MCF 10A (cell line): ENCODE results near the gene UGCG. TPM values are rescaled to one million over a fixed set of nuclear protein-coding genes. Genes with fewer than 3 reads are reported as not detected.

Experiments used
- BruUV-seq: library from RNA; stranded (reverse); fragments of 400-500 nt; replicated peaks from 2 replicates; lab custom pipeline; 2021; lab: Mats Ljungman, UMichigan
- CTCF ChIA-PET: fragments of 300-600 bp; sonication (Branson Sonifier 250); formaldehyde crosslinking; extraction: SDS; loops from one replicate; lab custom pipeline; 2021; ENCODE audit warnings: antibody characterized with exemption, inconsistent platforms; lab: Yijun Ruan, JAX
- POLR2A ChIA-PET: fragments of 300-600, 350-650 bp; sonication (Branson Sonifier 250); formaldehyde crosslinking; extraction: SDS; loops from one replicate; lab custom pipeline; 2020; ENCODE audit warnings: antibody characterized with exemption, inconsistent platforms; lab: Yijun Ruan, JAX
- DNase-seq: peaks from one replicate; pipeline ENCODE4 v3.0.0-alpha.2; 2018; ENCODE audit not compliant: unreplicated experiment
- H3K27ac Mint-ChIP-seq: one replicate; pipeline ENCODE4 v1.8.0; 2022; ENCODE audit warnings: mild to moderate bottlenecking, low read depth, mixed read lengths; ENCODE audit not compliant: unreplicated experiment
- H3K27me3 Mint-ChIP-seq: one replicate; pipeline ENCODE4 v1.8.0; 2022; ENCODE audit warnings: mixed read lengths; ENCODE audit not compliant: insufficient read depth, unreplicated experiment
- H3K36me3 Mint-ChIP-seq: one replicate; pipeline ENCODE4 v1.8.0; 2022; ENCODE audit warnings: mild to moderate bottlenecking, moderate library complexity, mixed read lengths; ENCODE audit not compliant: insufficient read depth, unreplicated experiment
- H3K4me1 Mint-ChIP-seq: one replicate; pipeline ENCODE4 v1.8.0; 2022; ENCODE audit warnings: mixed read lengths; ENCODE audit not compliant: insufficient read depth, unreplicated experiment
- H3K4me3 Mint-ChIP-seq: one replicate; pipeline ENCODE4 v1.8.0; 2022; ENCODE audit warnings: mild to moderate bottlenecking, moderate library complexity, mixed read lengths; ENCODE audit not compliant: unreplicated experiment
- H3K9me3 Mint-ChIP-seq: one replicate; pipeline ENCODE4 v1.8.0; 2022; ENCODE audit warnings: mixed read lengths; ENCODE audit not compliant: unreplicated experiment
- CTCF ChIP-seq: fragments of 200-600 bp; IDR thresholded peaks from one replicate; pipeline ENCODE4 v1.8.0; 2022; ENCODE audit warnings: antibody characterized with exemption, mild to moderate bottlenecking; ENCODE audit not compliant: unreplicated experiment
- intact Hi-C: fragments of 100-400 bp; cut with micrococcal nuclease; formaldehyde crosslinking; loops from 2 replicates; pipeline ENCODE4 v1.14.1; 2022
- total RNA-seq: library from RNA; stranded (reverse); gene quantifications from 2 replicates; pipeline ENCODE4 v1.2.3, GENCODE V29; 2022

The UGCG gene
- total RNA-seq, 1 experiment from 2014 or later = 29.5 TPM

- no TSS peak for BruUV-seq
- Mint-ChIP-seq H3K4me1 (peaks cover 18% of the 10 kb centered on the region), H3K9me3 (no peaks in the 10 kb centered on the region), H3K27me3 (no peaks in the 10 kb centered on the region), H3K36me3 (peaks cover 47% of the 10 kb centered on the region), H3K27ac (no peak overlapping the region), H3K4me3 (no peak overlapping the region)
- no peak for DNase-seq
- POLR2A ChIA-PET = interaction anchor here (0.9 to 1.5 kb wide), 3 partner anchors 14 to 41 kb away, joined by 3 to 5 read pairs (median 5); partner anchors contain the start of gene UGCG
- intact Hi-C loops = no loop called here
- TF ChIP-seq CTCF = no peak
- CTCF ChIA-PET = no interaction called here
These were observed 40.7 kb downstream of the UGCG start for GRCh38 chr9:111937301-111937700.

GRCh38 chr9:111937781-111938426, 41.3 kb downstream of the UGCG start:
- CTCF ChIA-PET = no interaction called here
- BruUV-seq = no TSS peak
- no peak for TF ChIP-seq CTCF
- intact Hi-C loops = no loop called here
- H3K9me3 Mint-ChIP-seq = no peaks in the 10 kb centered on the region
- no peak overlapping the region for H3K4me3 Mint-ChIP-seq
- peaks cover 18% of the 10 kb centered on the region for H3K4me1 Mint-ChIP-seq
- H3K27me3 Mint-ChIP-seq = no peaks in the 10 kb centered on the region
- no peak for DNase-seq
- POLR2A ChIA-PET = interaction anchor here (0.7 to 1.5 kb wide), 2 partner anchors 33 to 41 kb away, joined by 3 to 5 read pairs; partner anchors contain the start of gene UGCG
- H3K36me3 Mint-ChIP-seq = peaks cover 41% of the 10 kb centered on the region
- H3K27ac Mint-ChIP-seq = no peak overlapping the region

GRCh38 chr9:111938427-111938800, 41.8 kb downstream of the UGCG start:
- BruUV-seq = no TSS peak
- no peak for DNase-seq
- Mint-ChIP-seq H3K27me3 (no peaks in the 10 kb centered on the region), H3K4me3 (no peak overlapping the region), H3K36me3 (peaks cover 36% of the 10 kb centered on the region), H3K27ac (no peak overlapping the region), H3K4me1 (peaks cover 18% of the 10 kb centered on the region), H3K9me3 (no peaks in the 10 kb centered on the region)
- CTCF ChIA-PET = no interaction called here
- no peak for TF ChIP-seq CTCF
- POLR2A ChIA-PET = interaction anchor here (0.7 kb wide), 1 partner anchor 34 kb away, joined by 3 read pairs; no protein-coding TSS in a partner anchor
- intact Hi-C loops = no loop called here

GRCh38 chr9:111939322-111939721, 42.7 kb downstream of the UGCG start:
- TF ChIP-seq CTCF = no peak
- Mint-ChIP-seq H3K9me3 (no peaks in the 10 kb centered on the region), H3K36me3 (peaks cover 28% of the 10 kb centered on the region), H3K4me1 (peaks cover 24% of the 10 kb centered on the region), H3K4me3 (no peak overlapping the region), H3K27me3 (no peaks in the 10 kb centered on the region), H3K27ac (no peak overlapping the region)
- no peak for DNase-seq
- CTCF ChIA-PET = no interaction called here
- no TSS peak for BruUV-seq
- intact Hi-C loops = no loop called here
- POLR2A ChIA-PET = no interaction called here
